LNCAP (cell line): ENCODE results near the gene ATP1B2.

Experiments
- CTCF ChIP-seq: fragments of 450-650 bp; IDR thresholded peaks from 2 replicates; pipeline ENCODE4 v1.5.1; 2017; ENCODE audit warnings: mild to moderate bottlenecking

The ATP1B2 gene

GRCh38 chr17:7704601-7705268 lies 54.0 kb downstream of the ATP1B2 start, which contains the start of gene EFNB3:
Gene EFNB3, plus strand, starts transcription at chr17:7705202. Its CDS starts 397 bp downstream, at chr17:7705599.
- no peak for TF ChIP-seq CTCF

GRCh38 chr17:7705269-7706255 lies 54.8 kb downstream of the ATP1B2 start:
- TF ChIP-seq CTCF = no peak

GRCh38 chr17:7706631-7707354 lies 56.1 kb downstream of the ATP1B2 start:
- TF ChIP-seq CTCF = no peak
